Activated CD4-positive, alpha-beta T cell treated with anti-CD3 and anti-CD28 coated beads for 1 hour (primary cell): ENCODE data around the gene FBXL19.

ENCODE experiments used
- DNase-seq: peaks from one replicate; pipeline ENCODE4 v3.0.0-alpha.2; 2020

FBXL19 gene

DNA sequence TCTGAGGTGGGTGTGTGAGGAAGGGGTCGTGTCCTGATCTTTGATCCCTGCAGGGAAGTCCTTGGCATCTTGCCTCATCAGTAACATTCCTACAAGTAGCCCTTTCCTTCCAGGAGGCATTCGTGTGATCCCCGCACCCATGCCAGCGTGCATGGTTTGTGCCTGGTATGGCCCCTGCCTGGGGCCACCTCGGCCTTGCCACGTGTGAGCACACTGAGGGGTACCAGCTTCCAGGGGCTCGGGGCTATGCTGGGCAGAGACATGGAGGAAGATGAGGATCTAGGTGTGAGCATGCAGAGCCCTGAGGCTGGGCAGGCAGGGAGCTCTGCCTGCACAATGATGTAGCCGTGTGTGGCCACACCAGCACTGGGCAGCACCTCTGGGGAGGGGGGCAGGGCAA, 67.7 kb downstream of the FBXL19 start:
- no peak for DNase-seq

- DNase-seq, result no peak
These were observed 69.0 kb downstream of the FBXL19 start for GRCh38 chr16:30992276-30992780.

- no peak for DNase-seq
These were observed 69.8 kb downstream of the FBXL19 start for GRCh38 chr16:30992931-30993816.

DNA sequence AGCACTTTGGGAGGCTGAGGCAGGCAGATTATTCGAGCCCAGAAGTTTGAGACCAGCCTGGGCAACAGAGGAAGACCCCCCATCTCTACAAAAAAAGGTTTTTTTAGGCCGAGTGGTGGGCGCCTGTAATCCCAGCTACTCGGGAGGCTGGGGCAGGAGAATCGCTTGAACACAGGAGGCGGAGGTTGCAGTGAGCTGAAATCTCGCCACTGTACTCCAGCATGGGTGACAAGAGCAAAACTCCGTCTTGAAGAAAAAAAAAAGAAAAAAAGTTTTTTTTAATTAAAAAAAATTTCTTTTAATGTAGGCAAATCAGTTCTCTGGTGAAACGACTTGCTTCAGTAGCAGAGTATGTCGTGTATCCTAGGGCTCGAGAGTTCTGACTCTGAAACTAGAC, 72.6 kb downstream of the FBXL19 start:
- DNase-seq, result no peak

DNA sequence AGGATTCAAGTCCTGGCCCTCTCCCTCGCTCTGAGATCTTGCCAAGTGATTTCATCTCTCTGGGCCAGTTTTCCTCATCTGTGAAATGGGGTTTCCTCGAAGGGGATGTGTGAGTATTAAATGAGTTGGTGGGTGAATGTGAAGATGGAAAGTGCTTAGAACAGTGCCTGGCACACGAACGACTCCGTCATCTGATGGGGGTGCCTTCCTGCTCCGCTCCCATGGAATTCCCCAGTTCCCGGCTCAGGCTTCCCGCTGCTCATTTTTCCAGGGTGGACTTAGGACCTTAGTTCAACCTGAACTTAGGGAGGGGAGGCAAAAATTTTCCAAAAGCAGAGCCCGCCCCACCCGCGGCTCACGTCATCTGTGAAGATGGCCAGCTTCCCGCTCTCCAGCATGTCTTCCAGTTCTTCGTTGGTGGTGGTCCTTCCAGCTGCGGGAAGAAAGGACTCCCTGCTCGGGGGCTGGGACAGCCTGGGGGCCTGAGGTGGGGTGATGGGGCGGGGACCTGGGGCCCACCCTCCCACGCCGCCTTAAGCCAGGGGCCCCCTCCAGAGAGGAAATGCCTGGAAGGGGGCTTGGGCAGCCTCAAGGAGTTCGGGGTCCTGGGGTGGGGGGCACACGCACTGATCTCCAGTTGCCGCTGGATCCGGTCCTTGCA, 73.1 kb downstream of the FBXL19 start:
- no peak for DNase-seq

- DNase-seq, result peak; percentile 69
These were observed 73.8 kb downstream of the FBXL19 start for GRCh38 chr16:30996985-30997724.

DNA sequence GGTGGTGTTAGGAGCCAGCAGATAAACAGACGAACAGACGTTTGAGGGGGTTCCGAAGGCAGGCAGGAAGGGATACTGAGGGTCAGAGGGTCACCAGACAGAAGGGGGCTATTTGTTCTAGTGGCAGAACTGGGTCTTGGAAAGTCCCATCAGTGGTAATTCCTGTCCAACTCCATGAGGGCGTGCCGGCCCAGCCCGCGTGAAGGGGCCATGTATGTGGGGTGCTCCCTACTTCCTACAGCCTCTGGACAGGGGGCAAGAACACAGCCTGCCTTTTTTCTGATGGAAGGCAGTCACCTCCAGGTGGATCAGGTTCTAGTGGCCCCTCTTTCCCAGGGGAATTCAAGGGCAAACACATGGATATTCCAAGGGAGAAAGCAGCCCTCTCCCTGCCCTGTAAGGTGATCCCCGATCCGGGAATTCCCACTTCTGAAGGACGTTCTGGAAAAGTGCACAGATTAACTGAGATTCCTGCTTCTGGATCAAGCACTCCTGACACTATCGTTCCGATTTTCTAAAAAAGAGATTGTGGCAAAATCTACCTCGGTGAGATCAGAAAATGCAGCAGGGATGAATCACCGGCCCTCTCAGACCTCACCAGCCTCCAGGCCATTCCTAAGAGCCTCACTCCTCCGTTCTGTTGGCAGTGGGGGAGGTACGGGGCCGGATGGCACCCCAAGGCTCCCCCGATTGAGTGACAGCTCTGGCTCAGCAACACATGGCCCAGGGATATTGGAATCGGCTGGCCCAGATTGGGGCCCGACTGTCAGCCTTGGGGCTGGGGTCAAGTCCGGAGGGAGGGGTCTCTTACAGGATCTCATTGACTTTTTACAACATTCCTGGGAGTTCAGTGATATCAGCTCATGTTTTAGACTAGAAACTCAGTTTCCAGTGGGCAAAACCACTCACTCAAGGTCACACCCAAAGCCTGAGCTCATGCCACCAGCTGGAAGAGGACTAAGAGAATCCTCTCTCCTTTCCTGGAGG, 74.6 kb downstream of the FBXL19 start:
- DNase-seq, result no peak
